NB4 (cell line): Measurements from ENCODE around the gene CLDN6.

Source experiments
- DNase-seq: peaks from one replicate; pipeline ENCODE4 v3.0.0; 2010; ENCODE audit warnings: low read depth
- H3K4me3 ChIP-seq: one replicate; pipeline ENCODE4 v1.5.1; 2011; ENCODE audit warnings: mild to moderate bottlenecking, low read depth, low read length, moderate library complexity
- MYC ChIP-seq: IDR thresholded peaks from 2 replicates; pipeline ENCODE4 v1.6.1; 2011; ENCODE audit warnings: low read depth, low read length
- POLR2A ChIP-seq: IDR thresholded peaks from 2 replicates; pipeline ENCODE4 v1.6.1; 2011; ENCODE audit warnings: mild to moderate bottlenecking; ENCODE audit not compliant: insufficient read length; ENCODE audit errors: extremely low read depth
- TF ChIP-seq, protein P1 (sequence below): IDR thresholded peaks from 2 replicates; pipeline ENCODE4 v1.6.1; 2011; ENCODE audit warnings: low read depth, low read length
- TF ChIP-seq, protein P2 (sequence below): IDR thresholded peaks from one replicate; pipeline ENCODE4 v1.5.1; 2012; ENCODE audit warnings: low read depth, low read length

Gene CLDN6

DNA sequence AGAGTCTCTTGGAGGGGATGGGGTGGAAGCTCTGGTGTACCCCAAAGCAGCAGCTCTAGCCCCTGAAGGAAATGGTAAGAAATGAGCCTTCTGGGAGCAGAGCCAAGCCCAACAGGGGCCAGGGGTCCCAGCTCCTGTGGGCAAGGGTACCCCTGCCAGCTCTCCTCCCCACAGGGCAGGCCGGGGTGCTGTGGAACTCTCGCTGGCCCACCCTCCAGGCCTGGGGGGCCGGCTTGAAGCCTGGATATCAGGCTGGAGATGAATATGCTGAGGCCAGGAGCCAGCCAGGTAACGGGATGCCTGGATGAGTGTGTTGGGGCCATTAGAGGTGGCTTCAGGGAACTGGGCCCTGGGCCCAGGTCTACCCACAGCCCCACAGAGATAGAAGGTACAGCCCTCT is 17.4 kb downstream of the CLDN6 start:
- no peak for DNase-seq
- TF ChIP-seq, protein P1, sequence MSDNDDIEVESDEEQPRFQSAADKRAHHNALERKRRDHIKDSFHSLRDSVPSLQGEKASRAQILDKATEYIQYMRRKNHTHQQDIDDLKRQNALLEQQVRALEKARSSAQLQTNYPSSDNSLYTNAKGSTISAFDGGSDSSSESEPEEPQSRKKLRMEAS = no peak
- TF ChIP-seq MYC = no peak
- TF ChIP-seq, protein P2, sequence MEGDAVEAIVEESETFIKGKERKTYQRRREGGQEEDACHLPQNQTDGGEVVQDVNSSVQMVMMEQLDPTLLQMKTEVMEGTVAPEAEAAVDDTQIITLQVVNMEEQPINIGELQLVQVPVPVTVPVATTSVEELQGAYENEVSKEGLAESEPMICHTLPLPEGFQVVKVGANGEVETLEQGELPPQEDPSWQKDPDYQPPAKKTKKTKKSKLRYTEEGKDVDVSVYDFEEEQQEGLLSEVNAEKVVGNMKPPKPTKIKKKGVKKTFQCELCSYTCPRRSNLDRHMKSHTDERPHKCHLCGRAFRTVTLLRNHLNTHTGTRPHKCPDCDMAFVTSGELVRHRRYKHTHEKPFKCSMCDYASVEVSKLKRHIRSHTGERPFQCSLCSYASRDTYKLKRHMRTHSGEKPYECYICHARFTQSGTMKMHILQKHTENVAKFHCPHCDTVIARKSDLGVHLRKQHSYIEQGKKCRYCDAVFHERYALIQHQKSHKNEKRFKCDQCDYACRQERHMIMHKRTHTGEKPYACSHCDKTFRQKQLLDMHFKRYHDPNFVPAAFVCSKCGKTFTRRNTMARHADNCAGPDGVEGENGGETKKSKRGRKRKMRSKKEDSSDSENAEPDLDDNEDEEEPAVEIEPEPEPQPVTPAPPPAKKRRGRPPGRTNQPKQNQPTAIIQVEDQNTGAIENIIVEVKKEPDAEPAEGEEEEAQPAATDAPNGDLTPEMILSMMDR = no peak
- H3K4me3 ChIP-seq = no peak overlapping the region

DNA sequence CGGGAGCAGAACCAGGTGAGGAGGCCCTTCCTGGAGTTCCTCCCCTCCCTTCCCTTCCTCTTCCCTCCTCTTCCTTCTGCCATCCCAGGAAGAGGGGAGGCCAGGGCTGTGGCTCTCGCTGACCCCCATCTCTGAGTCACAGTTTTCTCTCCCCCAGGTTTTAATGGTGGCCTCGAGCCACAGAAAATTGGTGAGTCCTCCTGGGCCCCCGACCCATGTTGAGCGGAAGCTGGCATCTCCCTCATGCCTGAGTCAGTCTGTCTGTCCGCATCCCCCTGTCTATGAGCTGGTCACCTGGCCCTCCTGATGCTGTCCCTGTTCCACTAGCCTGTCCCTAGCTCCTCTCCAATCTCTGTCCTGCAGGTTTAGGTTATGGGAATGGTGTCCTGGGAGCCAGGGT is 18.1 kb downstream of the CLDN6 start:
- no peak for DNase-seq
- H3K4me3 ChIP-seq = no peak overlapping the region
- TF ChIP-seq, protein P1 = no peak
- TF ChIP-seq MYC = no peak

DNA sequence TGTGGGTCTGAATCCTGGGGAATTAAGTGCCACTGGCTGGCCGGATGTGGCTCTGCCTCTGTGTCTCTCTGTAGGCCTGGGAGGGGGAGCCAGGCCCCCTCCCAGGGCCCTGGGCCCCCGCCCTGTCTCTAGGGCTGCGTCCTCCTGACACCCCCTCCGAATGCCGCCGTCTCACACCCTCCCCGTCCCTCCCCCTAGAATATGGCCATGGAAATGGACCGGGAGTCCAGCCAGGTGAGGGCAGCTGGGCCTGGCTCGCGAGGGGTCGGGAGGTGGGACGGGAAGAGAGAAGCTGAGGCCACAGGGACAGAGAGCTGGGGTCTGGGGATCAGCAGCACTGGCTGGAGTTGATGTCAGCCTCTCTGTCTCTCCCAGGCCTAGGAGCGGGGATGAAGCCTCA is 21.7 kb downstream of the CLDN6 start:
- no peak for DNase-seq
- TF ChIP-seq MYC (no peak), POLR2A (no peak)
- TF ChIP-seq, protein P1 = no peak
- TF ChIP-seq, protein P2 = no peak
- H3K4me3 ChIP-seq = no peak overlapping the region

DNA sequence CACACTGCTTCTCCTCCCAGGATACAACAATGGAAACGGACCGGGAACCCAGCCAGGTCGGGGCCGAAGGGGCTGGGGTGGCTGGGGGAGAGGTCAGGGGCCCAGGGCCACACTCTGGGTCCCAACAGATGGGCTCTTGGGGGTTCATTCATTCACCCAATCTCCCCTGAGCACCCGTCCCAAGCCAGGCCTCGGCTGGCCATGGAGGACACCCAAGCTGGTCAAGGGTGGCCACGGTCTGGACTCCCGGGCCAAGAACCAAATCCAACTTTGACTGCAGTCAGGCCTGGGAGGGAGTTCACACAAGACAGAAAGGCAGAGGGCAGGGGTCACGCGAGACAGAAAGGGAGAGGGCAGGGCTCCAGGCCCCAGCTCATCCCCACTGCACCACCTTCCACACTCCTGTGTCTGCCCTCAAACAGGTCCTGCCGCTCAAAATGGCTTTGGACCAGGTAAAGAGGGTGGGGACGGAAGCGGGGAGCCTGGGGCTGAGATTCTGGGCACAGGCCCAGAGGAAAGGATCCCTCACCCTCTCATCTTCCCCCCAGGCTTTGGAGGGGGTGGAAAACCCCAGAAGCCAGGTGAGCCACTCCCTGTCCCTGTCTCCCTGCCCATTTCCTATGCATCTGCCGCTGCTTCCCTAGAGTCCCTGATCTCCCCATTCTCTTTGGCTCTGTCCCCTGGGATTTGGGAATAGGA is 25.5 kb downstream of the CLDN6 start:
- DNase-seq = no peak
- TF ChIP-seq, protein P2 = no peak
- TF ChIP-seq POLR2A = no peak
- no peak for TF ChIP-seq MYC
- TF ChIP-seq, protein P1 = no peak
- no peak overlapping the region for H3K4me3 ChIP-seq

DNA sequence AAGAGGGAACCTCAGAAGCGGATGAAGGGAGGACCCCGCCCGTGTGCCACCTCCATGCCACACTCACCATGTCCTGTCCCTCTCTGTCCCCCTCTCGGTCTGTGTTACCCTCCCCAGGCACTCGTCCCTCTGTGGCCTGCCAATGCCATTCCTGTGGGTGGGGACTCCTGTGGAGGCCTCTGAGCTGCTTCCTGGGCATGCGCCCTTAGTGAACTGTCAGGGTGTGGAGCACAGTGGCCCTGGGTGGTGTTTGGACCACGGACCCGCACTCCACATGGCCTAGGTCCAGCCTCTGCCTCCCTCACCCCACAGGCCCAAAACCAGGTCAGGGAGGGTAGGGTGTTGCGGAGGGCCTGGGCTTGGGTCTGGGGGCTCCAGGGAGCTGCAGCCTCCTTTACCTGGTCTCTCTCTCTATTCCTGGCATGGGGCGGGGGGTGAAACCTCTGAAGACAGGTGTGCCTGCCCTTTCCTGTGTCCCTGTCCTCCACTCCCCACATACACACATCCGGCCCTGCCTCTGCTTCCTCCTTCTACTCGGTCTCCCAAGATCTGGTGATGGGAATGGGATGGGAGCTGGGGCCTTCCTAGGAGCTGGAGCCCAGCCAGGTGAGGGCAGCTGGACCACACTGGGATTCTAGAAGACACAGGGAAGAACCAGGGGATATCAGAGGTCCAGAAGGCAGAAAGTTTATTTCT is 26.3 kb downstream of the CLDN6 start:
- H3K4me3 ChIP-seq = no peak overlapping the region
- TF ChIP-seq POLR2A (no peak), MYC (no peak)
- TF ChIP-seq, protein P1 = no peak
- TF ChIP-seq, protein P2 = no peak
- no peak for DNase-seq

DNA sequence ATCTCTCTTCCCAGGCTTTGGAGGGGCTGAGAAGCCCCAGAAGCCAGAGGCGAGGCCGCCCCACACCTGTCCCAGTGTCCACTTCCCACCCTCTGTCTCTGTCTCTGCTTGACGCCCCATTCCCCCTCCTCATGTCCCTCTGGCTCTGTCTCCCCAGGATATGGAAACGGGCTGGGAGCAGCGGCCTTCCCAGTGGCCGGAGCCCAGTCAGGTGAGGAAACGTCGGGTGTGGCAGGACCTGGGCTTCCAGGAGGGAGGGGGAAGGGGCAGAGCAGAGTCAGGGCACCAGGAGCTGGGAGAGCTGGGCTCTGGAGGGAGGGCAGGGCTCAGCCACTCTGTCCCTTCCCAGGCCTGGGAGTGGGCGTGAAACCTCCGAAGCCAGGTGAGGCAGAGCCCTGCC is 27.1 kb downstream of the CLDN6 start:
- no peak for DNase-seq

More for the DNA sequence above, 27.1 kb downstream of the CLDN6 start:
- no peak overlapping the region for H3K4me3 ChIP-seq
- TF ChIP-seq POLR2A (no peak), MYC (no peak)
- TF ChIP-seq, protein P1 = no peak
- TF ChIP-seq, protein P2 = no peak
